CD4-positive, alpha-beta T cell treated with Interleukin-15 for 1 hour (primary cell): Measurements from ENCODE around the gene ATP10A.

Experiments
- DNase-seq: peaks from one replicate; pipeline ENCODE4 v3.0.0-alpha.2; 2020

Gene ATP10A

GRCh38 chr15:25738171-25738965 lies 124.8 kb downstream of the ATP10A start:
- DNase-seq: no peak

- no peak for DNase-seq
These were observed 125.9 kb downstream of the ATP10A start for GRCh38 chr15:25737218-25737643.

DNA sequence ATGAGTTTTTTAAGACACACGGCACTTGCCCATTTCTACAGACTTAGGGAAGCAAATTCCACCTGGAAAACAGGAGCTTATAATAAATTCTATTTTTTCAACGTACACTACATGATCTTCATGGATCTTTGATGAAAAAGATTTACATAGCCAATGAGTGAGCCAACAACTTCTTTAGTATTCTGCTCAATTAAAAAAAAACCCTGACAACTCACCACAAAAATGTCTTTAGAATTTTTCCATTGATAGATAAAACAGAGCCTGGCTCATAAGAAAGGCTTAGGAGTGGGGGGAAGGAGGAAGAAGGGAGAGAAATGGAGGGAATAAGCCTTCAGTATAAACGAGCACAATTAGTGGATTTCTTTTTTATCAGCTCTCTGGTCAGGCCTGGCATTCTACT lies 126.7 kb downstream of the ATP10A start:
- no peak for DNase-seq

GRCh38 chr15:25735550-25736384 lies 127.4 kb downstream of the ATP10A start:
- no peak for DNase-seq

GRCh38 chr15:25734680-25735355 lies 128.3 kb downstream of the ATP10A start:
- no peak for DNase-seq

GRCh38 chr15:25733856-25734679 lies 129.1 kb downstream of the ATP10A start:
- DNase-seq: no peak

GRCh38 chr15:25733036-25733855 lies 129.9 kb downstream of the ATP10A start:
- no peak for DNase-seq

GRCh38 chr15:25732191-25732590 lies 130.9 kb downstream of the ATP10A start:
- no peak for DNase-seq

- no peak for DNase-seq
These were observed 131.7 kb downstream of the ATP10A start for GRCh38 chr15:25731411-25731810.

DNA sequence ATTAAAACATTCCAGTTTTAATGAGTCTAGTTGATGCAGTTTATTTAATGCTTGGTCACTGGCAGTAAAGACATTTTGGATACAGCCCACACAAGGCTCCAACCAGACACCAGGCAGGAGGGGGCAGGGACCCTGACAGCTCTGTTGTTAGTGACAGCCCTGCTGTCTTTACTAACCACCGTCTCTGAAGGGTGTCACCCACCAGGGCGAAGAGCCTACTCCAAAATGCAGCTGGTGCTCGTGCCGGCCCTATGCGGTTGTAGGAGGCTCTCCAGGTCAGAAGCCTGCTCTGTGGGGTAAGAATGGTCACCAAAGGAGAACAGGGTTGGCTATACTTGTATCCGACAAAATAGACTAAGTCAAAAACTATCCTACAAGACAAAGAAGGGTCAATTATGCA lies 132.2 kb downstream of the ATP10A start:
- DNase-seq: no peak

- DNase-seq: no peak
These were observed 134.3 kb downstream of the ATP10A start for GRCh38 chr15:25728816-25729215.

- no peak for DNase-seq
These were observed 135.1 kb downstream of the ATP10A start for GRCh38 chr15:25727867-25728600.

DNA sequence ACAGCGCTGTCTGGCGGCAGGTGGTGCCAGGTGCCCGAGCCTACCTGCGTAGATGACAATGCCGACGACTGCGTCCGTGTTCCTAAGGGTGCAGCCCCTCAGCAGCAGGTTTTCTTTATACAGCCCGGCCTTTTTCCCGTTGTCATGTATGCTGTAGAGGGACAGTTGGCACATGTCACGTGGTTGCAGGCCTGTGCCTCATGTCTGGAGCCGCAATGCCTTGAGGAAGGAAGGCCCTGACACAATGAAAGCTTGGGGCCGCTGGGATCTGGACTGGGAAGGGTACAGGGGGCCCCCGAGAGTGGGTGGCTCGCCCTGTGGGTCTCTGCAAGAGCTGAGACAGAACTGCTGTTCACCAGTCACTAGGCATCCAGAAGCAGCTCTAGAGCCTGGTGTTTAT lies 136.0 kb downstream of the ATP10A start:
- DNase-seq: no peak

GRCh38 chr15:25725758-25726157 lies 137.4 kb downstream of the ATP10A start:
- DNase-seq: no peak

GRCh38 chr15:25724899-25725298 lies 138.2 kb downstream of the ATP10A start:
- no peak for DNase-seq

- no peak for DNase-seq
These were observed 141.5 kb downstream of the ATP10A start for GRCh38 chr15:25721605-25721955.

GRCh38 chr15:25719101-25719985 lies 143.8 kb downstream of the ATP10A start:
- DNase-seq: no peak

GRCh38 chr15:25718597-25718996 lies 144.5 kb downstream of the ATP10A start:
- no peak for DNase-seq

DNA sequence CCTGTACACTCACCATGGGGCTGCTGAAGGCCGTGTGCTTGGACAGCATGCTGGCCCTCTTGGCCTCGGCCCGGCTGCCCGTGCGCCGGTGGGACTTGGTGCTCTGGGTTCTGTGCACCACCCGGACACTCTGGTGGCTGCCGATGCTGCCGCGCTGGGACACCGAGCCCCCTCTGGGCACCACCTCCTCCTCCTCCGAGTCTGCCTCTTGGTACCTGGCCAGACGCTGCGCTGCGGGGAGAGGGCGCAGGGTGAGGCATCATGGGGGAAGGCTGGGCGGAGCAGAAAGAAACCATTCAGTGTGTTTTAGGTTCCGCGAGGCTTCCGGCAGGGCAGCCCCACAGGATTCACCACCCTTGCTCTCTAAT lies 145.0 kb downstream of the ATP10A start:
- no peak for DNase-seq
